Activated T-cell treated with anti-CD3 and anti-CD28 coated beads, Interleukin-2, amount 50 U/mL, for 72 hours (primary cell): ENCODE measurements around the gene PCBD1. TPM values are rescaled to one million over a fixed set of nuclear protein-coding genes. Genes with fewer than 3 reads are reported as not detected.

Source experiments
- ATAC-seq, 2 donors: fragments of 150-1000 bp; cut with Tn5 transposase; replicated peaks in 1 of 2; 2 replicates each; pipeline ENCODE4 v1.10.0; 2021; ENCODE audit warnings: moderate library complexity in 2 of 2, mild to moderate bottlenecking in 1 of 2
- DNase-seq, 2 donors: peaks; one replicate each; pipeline ENCODE4 v3.0.0; 2021 to 2022; ENCODE audit warnings: mixed read lengths in 1 of 2
- H3K27ac Mint-ChIP-seq: one replicate; pipeline ENCODE4 v1.8.0; 2022; ENCODE audit warnings: mild to moderate bottlenecking, moderate library complexity, mixed read lengths
- H3K27me3 Mint-ChIP-seq: one replicate; pipeline ENCODE4 v1.8.0; 2022; ENCODE audit warnings: low read depth, mixed read lengths
- H3K36me3 Mint-ChIP-seq, 2 donors: one replicate each; pipeline ENCODE4 v1.8.0; 2022; ENCODE audit warnings: mixed read lengths in 2 of 2, mild to moderate bottlenecking in 1 of 2; ENCODE audit not compliant: insufficient read depth in 2 of 2
- H3K4me1 Mint-ChIP-seq: one replicate; pipeline ENCODE4 v1.8.0; 2022; ENCODE audit warnings: low read depth, mixed read lengths
- H3K4me3 Mint-ChIP-seq, 2 donors: one replicate each; pipeline ENCODE4 v1.8.0; 2022; ENCODE audit warnings: mild to moderate bottlenecking in 2 of 2, mixed read lengths in 2 of 2, moderate library complexity in 2 of 2
- H3K9me3 Mint-ChIP-seq, 2 donors: one replicate each; pipeline ENCODE4 v1.8.0; 2022; ENCODE audit warnings: mixed read lengths in 2 of 2
- total RNA-seq, 2 donors: library from RNA; stranded (reverse); gene quantifications; one replicate each; pipeline ENCODE4 v1.2.3, GENCODE V29; 2022

PCBD1 gene
- total RNA-seq, 2 donors from 2014 or later: 40.3 to 49.1 TPM

DNA sequence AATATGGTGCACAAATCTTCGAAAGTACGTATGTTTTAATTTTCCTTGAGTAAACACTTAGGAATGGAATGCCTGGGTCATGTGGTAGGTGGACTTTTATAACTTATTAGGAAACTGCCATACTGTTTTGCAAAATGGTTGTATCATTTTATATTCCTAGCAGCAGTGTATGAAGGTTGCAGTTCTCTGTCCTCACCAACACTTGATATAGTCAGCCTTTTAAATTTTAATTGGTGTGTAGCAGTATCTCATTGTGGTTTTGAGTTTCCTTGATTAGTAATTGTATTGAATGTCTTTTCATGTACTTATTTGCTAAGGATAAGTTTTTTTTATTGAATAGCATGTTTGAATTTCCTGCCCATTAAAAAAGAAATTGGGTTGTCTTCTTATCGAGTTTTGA is 926 bp upstream of the PCBD1 start:
- Mint-ChIP-seq H3K9me3 (no peaks in the 10 kb centered on the region), H3K36me3 (no peaks in the 10 kb centered on the region)

GRCh38 chr10:70886921-70887665 is 1.3 kb downstream of the PCBD1 start:
- ATAC-seq (no peak), DNase-seq (no peak)
- Mint-ChIP-seq H3K27ac (peak overlapping the region; percentile 55), H3K4me1 (peaks cover 32% of the 10 kb centered on the region), H3K4me3 (peak overlapping the region; percentile 77 to 89), H3K36me3 (peaks cover 1 to 3% of the 10 kb centered on the region in 2 donors), H3K27me3 (no peaks in the 10 kb centered on the region), H3K9me3 (no peaks in the 10 kb centered on the region)

More for the DNA sequence above, 926 bp upstream of the PCBD1 start:
- no peak for ATAC-seq
- H3K4me3 Mint-ChIP-seq: peak overlapping the region; percentile 87 to 89
- H3K27me3 Mint-ChIP-seq: no peaks in the 10 kb centered on the region
- peak overlapping the region; percentile 93 for H3K27ac Mint-ChIP-seq
- H3K4me1 Mint-ChIP-seq: peaks cover 33% of the 10 kb centered on the region
- DNase-seq: no peak

DNA sequence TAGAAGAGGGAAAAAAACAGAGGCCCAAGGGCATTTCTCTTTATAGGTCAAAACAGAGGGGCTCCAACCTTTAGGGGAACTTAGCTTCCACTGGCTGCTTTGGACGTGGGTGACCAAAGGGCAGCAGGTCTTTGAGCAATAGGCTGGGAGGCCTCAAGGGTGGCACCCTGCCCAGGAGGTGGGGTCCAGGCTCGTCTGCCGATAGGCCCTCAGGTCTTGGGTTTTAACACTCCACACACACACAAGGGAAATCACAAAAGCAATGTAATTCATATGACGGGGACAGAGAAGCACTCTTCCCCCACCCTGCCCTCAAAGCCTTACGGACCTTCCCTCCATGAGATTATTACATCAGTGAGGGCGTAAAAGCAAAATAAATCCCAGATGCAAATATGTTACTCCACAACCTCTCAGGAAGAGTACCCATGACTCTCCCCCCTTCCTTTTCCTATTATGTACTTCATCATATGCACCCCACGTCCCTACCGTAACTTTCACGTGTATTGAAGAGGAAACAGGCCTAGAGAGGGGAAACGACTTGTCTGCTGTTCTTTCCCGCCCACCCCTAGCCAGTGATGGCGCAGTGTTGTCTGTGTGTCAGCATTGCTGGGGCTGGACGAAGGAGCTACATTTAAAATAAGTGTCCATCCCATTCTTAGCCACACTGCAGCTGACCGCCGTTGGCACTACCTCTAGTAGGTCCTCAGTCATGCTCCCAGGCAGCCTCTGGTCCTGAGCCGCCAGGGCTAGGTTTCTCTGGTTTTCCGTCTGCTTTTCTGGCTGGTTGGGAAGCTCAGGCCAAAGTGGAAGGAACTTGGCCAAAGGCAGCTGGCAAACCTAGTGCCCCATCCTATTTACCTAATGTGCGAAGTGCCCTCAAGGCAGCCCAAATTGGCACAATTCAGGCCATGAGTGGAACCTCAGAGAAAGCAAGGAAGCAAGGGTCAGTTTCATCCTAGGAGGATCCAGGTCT is 2.1 kb downstream of the PCBD1 start:
- Mint-ChIP-seq H3K36me3 (peaks cover 1 to 3% of the 10 kb centered on the region in 2 donors), H3K27ac (peak overlapping the region; percentile 16), H3K9me3 (no peaks in the 10 kb centered on the region), H3K4me1 (peaks cover 32% of the 10 kb centered on the region), H3K4me3 (no peak overlapping the region), H3K27me3 (no peaks in the 10 kb centered on the region)
- no peak for ATAC-seq
- no peak for DNase-seq

GRCh38 chr10:70885481-70885880 is 2.9 kb downstream of the PCBD1 start:
- DNase-seq: no peak
- peaks cover 32% of the 10 kb centered on the region for H3K4me1 Mint-ChIP-seq
- H3K27ac Mint-ChIP-seq: peak overlapping the region; percentile 21
- no peak overlapping the region for H3K4me3 Mint-ChIP-seq
- H3K27me3 Mint-ChIP-seq: no peaks in the 10 kb centered on the region
- peaks cover 1 to 3% of the 10 kb centered on the region in 2 donors for H3K36me3 Mint-ChIP-seq
- ATAC-seq: no peak
- H3K9me3 Mint-ChIP-seq: no peaks in the 10 kb centered on the region

DNA sequence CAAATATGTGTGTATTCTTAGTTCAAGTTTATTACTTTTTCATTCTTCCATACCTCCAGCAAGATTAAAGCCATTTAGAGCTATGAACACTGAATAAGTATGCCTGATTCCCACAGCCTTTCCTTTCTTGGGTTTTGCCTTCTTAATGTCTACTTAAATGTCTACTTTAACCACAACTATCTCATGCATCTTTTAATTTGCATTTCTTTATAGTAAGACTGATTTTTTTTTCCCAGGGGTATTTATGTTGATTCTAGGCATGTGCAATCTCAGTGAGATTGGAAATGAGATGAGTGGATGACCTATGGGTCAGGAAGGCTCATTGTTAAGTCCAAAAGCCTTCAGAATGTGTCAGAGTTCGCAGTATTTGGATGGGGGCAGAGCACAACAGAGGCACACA is 3.6 kb downstream of the PCBD1 start:
- H3K9me3 Mint-ChIP-seq: no peaks in the 10 kb centered on the region
- H3K27me3 Mint-ChIP-seq: no peaks in the 10 kb centered on the region
- H3K36me3 Mint-ChIP-seq: peaks cover 3 to 5% of the 10 kb centered on the region in 2 donors
- H3K4me1 Mint-ChIP-seq: peaks cover 36% of the 10 kb centered on the region
- ATAC-seq (no peak), DNase-seq (no peak)
- H3K4me3 Mint-ChIP-seq: no peak overlapping the region
- no peak overlapping the region for H3K27ac Mint-ChIP-seq

- ATAC-seq (peak; percentile 84 to 88), DNase-seq (peak; percentile 77 to 83)
- Mint-ChIP-seq H3K27me3 (no peaks in the 10 kb centered on the region), H3K4me3 (no peak overlapping the region), H3K9me3 (no peaks in the 10 kb centered on the region), H3K4me1 (peaks cover 16% of the 10 kb centered on the region), H3K36me3 (peaks cover 5 to 12% of the 10 kb centered on the region in 2 donors), H3K27ac (peak overlapping the region; percentile 86)
These were observed 8.3 kb downstream of the PCBD1 start for GRCh38 chr10:70880077-70880534.

DNA sequence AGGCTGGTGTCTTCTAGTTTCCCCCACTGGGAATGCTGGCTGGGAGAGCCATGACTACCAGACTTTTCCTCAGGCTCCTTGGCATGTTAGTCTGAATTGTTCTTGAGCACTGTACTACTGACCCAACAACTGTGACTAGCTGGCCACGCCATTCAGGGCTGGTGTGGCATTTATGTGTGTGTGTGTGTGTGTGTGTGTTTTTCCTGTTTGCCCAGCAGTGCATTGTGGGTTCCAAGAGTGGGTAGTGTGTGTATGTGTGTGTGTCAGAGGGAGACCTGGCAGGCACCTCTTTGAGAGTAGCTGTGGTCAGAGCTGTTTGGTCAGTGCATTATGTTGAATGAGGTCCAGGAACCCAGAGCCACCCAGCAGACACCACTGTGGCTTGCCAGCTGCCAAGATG is 9.2 kb downstream of the PCBD1 start:
- Mint-ChIP-seq H3K9me3 (no peaks in the 10 kb centered on the region), H3K36me3 (peaks cover 5 to 11% of the 10 kb centered on the region in 2 donors), H3K4me1 (peaks cover 12% of the 10 kb centered on the region), H3K27me3 (no peaks in the 10 kb centered on the region), H3K27ac (peak overlapping the region; percentile 52), H3K4me3 (no peak overlapping the region)
- ATAC-seq (peak; percentile 18 to 21), DNase-seq (no peak)

DNA sequence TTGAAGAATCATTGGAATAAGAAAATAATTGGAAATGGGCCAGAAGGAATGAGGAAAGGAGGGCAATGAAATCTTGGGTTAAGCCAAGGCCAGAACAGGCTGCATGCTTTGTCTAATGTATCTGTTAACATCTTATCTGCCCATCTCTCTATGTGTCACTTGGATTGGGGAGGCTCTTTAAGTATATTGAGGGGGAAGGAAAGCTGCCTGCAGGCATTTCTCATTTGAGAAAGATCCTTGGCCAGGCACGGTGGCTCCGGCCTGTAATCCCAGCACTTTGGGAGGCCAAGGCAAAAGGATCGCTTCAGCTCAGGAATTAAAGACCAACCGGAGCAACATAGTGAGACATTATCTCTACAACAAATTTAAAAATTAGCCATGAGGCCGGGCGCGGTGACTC is 14.3 kb downstream of the PCBD1 start:
- no peaks in the 10 kb centered on the region for H3K9me3 Mint-ChIP-seq
- H3K4me1 Mint-ChIP-seq: peaks cover 3% of the 10 kb centered on the region
- peak overlapping the region; percentile 60 for H3K27ac Mint-ChIP-seq
- H3K36me3 Mint-ChIP-seq: peaks cover 5 to 13% of the 10 kb centered on the region in 2 donors
- H3K27me3 Mint-ChIP-seq: no peaks in the 10 kb centered on the region
- no peak for ATAC-seq
- H3K4me3 Mint-ChIP-seq: no peak overlapping the region
- no peak for DNase-seq

DNA sequence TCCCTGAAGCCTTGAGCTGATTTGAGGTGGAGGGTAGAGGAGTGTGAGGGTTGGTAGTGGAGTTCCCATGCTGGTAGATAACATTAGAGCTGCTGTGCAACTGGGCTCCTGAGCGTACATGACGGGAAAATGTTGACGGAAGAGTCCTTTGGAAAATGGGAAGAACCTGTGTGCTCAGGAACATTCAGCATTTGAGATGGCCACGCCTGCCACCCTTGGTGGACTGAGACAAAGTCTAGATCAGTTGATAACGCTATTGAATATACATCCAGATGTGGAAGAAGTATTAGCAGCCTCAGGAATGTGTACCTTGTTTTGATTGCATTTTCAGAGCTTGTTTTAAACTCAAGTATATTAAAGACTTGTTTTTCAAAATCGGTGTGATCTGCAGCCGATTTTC is 16.1 kb downstream of the PCBD1 start:
- Mint-ChIP-seq H3K9me3 (no peaks in the 10 kb centered on the region), H3K27me3 (no peaks in the 10 kb centered on the region), H3K27ac (no peak overlapping the region), H3K4me3 (no peak overlapping the region), H3K4me1 (no peaks in the 10 kb centered on the region), H3K36me3 (peaks cover 5 to 11% of the 10 kb centered on the region in 2 donors)
- DNase-seq (no peak), ATAC-seq (no peak)

DNA sequence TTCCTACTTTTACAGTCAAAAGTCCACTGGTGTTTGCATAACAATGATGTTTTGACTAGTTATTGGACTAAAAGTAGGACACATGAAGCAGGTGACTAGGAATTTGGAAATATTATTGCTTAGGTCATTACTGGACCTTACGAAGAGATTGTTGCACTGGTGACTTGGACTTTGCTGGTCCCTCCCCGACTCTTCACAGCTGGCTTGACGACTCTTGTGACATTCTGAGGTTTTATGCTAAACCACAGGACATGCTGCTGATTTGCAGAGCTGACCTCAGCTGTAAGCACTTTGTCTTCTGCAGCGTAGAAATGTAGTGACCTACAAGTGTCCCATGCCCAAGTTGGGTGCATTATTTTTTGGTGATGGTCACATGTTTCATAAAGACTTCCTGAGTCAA is 21.9 kb downstream of the PCBD1 start:
- peaks cover 4 to 11% of the 10 kb centered on the region in 2 donors for H3K36me3 Mint-ChIP-seq
- H3K27me3 Mint-ChIP-seq: no peaks in the 10 kb centered on the region
- ATAC-seq (no peak), DNase-seq (no peak)
- no peaks in the 10 kb centered on the region for H3K9me3 Mint-ChIP-seq
- H3K27ac Mint-ChIP-seq: no peak overlapping the region
- H3K4me1 Mint-ChIP-seq: peaks cover 34% of the 10 kb centered on the region
- no peak overlapping the region for H3K4me3 Mint-ChIP-seq

- H3K27ac Mint-ChIP-seq: peak overlapping the region; percentile 77
- H3K36me3 Mint-ChIP-seq: peaks cover 7 to 19% of the 10 kb centered on the region in 2 donors
- ATAC-seq: no peak
- peak overlapping the region in 1 of 2 donors; percentile 55 for H3K4me3 Mint-ChIP-seq
- H3K4me1 Mint-ChIP-seq: peaks cover 34% of the 10 kb centered on the region
- no peaks in the 10 kb centered on the region for H3K9me3 Mint-ChIP-seq
- no peaks in the 10 kb centered on the region for H3K27me3 Mint-ChIP-seq
- no peak for DNase-seq
These were observed 23.4 kb downstream of the PCBD1 start for GRCh38 chr10:70864935-70865334.

GRCh38 chr10:70863470-70864160 is 24.8 kb downstream of the PCBD1 start:
- ATAC-seq (peak; percentile 74 to 82), DNase-seq (no peak)
- Mint-ChIP-seq H3K4me3 (peak overlapping the region; percentile 2 to 55), H3K36me3 (peaks cover 9 to 23% of the 10 kb centered on the region in 2 donors), H3K27ac (peak overlapping the region; percentile 77), H3K9me3 (no peaks in the 10 kb centered on the region), H3K4me1 (peaks cover 34% of the 10 kb centered on the region), H3K27me3 (no peaks in the 10 kb centered on the region)
